H1 (cell line): Measurements from ENCODE around the gene PTPRO.

Experiments
- CBX8 ChIP-seq: fragments of 300-800, 300-1000 bp; sonication (generic); IDR thresholded peaks from 2 replicates; pipeline ENCODE4 v1.7.1; 2016; ENCODE audit warnings: low read depth, low read length, borderline replicate concordance
- CTCF ChIP-seq, 3 experiments: IDR thresholded peaks; 1 replicate in 2 of 3; 2 replicates in 1 of 3; pipeline versions ENCODE4 v1.5.1 to v1.6.1; 2011; ENCODE audit warnings: low read length in 3 of 3, mild to moderate bottlenecking in 3 of 3, inconsistent platforms in 2 of 3, low read depth in 1 of 3, moderate library complexity in 1 of 3; ENCODE audit not compliant: insufficient read depth in 1 of 3; ENCODE audit errors: control extremely low read depth in 1 of 3
- EZH2 ChIP-seq: fragments of 200-600 bp; sonication (generic); IDR thresholded peaks from 2 replicates; pipeline ENCODE4 v1.7.1; 2012; ENCODE audit warnings: low read depth, mild to moderate bottlenecking, moderate library complexity, low read length, inconsistent platforms; ENCODE audit not compliant: severe bottlenecking
- HDAC6 ChIP-seq: IDR thresholded peaks from one replicate; pipeline ENCODE4 v1.7.1; 2012; ENCODE audit warnings: low read depth, mild to moderate bottlenecking, inconsistent platforms, low read length, moderate library complexity
- JUN ChIP-seq: IDR thresholded peaks from 2 replicates; pipeline ENCODE4 v1.6.1; 2011; ENCODE audit warnings: low read depth, mild to moderate bottlenecking, improper control_type of control experiment, low read length
- KDM1A ChIP-seq: fragments of 200-600, 300-600 bp; sonication (generic); IDR thresholded peaks from 2 replicates; pipeline ENCODE4 v1.7.1; 2016; ENCODE audit warnings: mild to moderate bottlenecking, low read length, borderline replicate concordance
- MAX ChIP-seq: IDR thresholded peaks from 2 replicates; pipeline ENCODE4 v1.6.1; 2012; ENCODE audit warnings: inconsistent platforms
- POLR2A ChIP-seq, 2 experiments: IDR thresholded peaks; 1 replicate in 1 of 2; 2 replicates in 1 of 2; pipeline ENCODE4 v1.6.1; 2011; ENCODE audit warnings: low read depth in 2 of 2, low read length in 2 of 2, mild to moderate bottlenecking in 2 of 2; ENCODE audit errors: control extremely low read depth in 1 of 2
- POLR2AphosphoS5 ChIP-seq: IDR thresholded peaks from 2 replicates; pipeline ENCODE4 v1.6.1; 2011; ENCODE audit warnings: low read depth, low read length
- RFX5 ChIP-seq: IDR thresholded peaks from 2 replicates; pipeline ENCODE4 v1.6.1; 2011; ENCODE audit warnings: low read depth, low read length, improper control_type of control experiment, borderline replicate concordance
- SP1 ChIP-seq: IDR thresholded peaks from 2 replicates; pipeline ENCODE4 v1.6.1; 2011; ENCODE audit warnings: low read depth, low read length
- SRF ChIP-seq: IDR thresholded peaks from 2 replicates; pipeline ENCODE4 v1.6.1; 2011; ENCODE audit warnings: mild to moderate bottlenecking, low read depth, low read length, moderate library complexity
- SUZ12 ChIP-seq: fragments of 200-600 bp; sonication (generic); IDR thresholded peaks from 2 replicates; pipeline ENCODE4 v1.6.1; 2012; ENCODE audit warnings: mild to moderate bottlenecking, inconsistent platforms, low read length, moderate library complexity, mixed read lengths
- TAF1 ChIP-seq: IDR thresholded peaks from 2 replicates; pipeline ENCODE4 v1.6.1; 2011; ENCODE audit warnings: mild to moderate bottlenecking, low read depth, low read length

DNA sequence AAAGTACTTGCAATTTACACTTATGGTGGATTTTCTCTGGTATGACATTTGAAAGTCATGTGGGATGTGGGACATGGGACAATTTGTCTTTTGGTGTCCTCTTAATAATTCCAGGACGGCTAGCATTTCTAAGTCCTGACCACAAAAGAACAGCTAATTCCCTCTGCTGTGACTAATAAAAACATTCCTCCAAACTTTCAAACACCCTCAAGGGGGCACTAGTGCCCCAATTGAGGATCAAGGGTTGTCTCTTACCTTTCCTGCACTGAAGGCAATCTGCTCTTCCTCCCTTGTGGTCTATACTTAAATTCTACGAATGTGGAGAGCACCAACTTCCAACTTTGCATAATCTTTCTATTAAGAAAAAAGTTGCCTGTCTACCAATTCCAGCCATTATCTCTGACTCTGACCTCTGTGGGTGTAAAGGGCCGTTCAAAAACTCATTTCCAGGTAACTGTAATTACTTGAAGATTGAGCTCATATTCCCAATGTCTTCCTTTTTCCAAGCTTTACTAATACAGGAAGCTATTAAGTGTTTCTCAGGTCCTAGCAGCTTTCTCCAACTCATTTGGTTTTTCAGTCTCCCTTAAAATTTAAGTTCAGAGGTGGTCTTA, 210.2 kb downstream of the PTPRO start:
- peak in 2 of 3 experiments; percentile 70 to 76; a peak in 3 of 4 replicates for TF ChIP-seq CTCF (IDR thresholded peaks at IDR 0.05; ENCODE audit: control extremely low read depth in 1 of 3, insufficient read depth in 1 of 3, low read depth in 1 of 3, low read length in 3 of 3)
- no peak for TF ChIP-seq MAX
- no peak for TF ChIP-seq POLR2AphosphoS5
- TF ChIP-seq JUN = no peak
- no peak for TF ChIP-seq RFX5
- no peak for TF ChIP-seq POLR2A (IDR thresholded peaks at IDR 0.05; ENCODE audit: control extremely low read depth in 1 of 2, low read depth in 2 of 2, low read length in 2 of 2)
- no peak for TF ChIP-seq KDM1A
- no peak for TF ChIP-seq SUZ12
- TF ChIP-seq EZH2 = no peak
- TF ChIP-seq TAF1 = no peak
- TF ChIP-seq SRF = no peak
- no peak for TF ChIP-seq CBX8
- no peak for TF ChIP-seq HDAC6
- TF ChIP-seq SP1 = no peak
